B cell (primary cell): ENCODE data around the gene RAB8A. TPM values are rescaled to one million over a fixed set of nuclear protein-coding genes. Genes with fewer than 3 reads are reported as not detected.

Experiments
- ATAC-seq: fragments of 200-7000 bp; cut with Tn5 transposase; one replicate; pipeline ENCODE4 v1.10.0; 2021; ENCODE audit warnings: low read depth, mild to moderate bottlenecking, moderate number of reproducible peaks, moderate library complexity
- CTCF ChIA-PET: fragments of 350-600 bp; sonication (Branson Sonifier 250); formaldehyde crosslinking; loops from one replicate; lab custom pipeline; 2021; ENCODE audit warnings: antibody characterized with exemption, inconsistent platforms; lab: Charles Lee
- POLR2A ChIA-PET: fragments of 350-600 bp; sonication (Branson Sonifier 250); formaldehyde crosslinking; loops from one replicate; lab custom pipeline; 2021; ENCODE audit warnings: antibody characterized with exemption; lab: Charles Lee
- DNase-seq: peaks from one replicate; pipeline ENCODE4 v3.0.0; 2013
- H2AFZ ChIP-seq: 2 replicates; pipeline ENCODE4 v1.6.1; 2012; ENCODE audit warnings: mild to moderate bottlenecking, low read depth, low read length; ENCODE audit not compliant: insufficient read depth, poor library complexity, severe bottlenecking
- H3K27ac ChIP-seq, 2 donors: 1 replicate in 1 of 2; 2 replicates in 1 of 2; pipeline ENCODE4 v1.5.1; 2012 to 2013; ENCODE audit warnings: low read length in 2 of 2, mild to moderate bottlenecking in 2 of 2, moderate library complexity in 1 of 2
- H3K27me3 ChIP-seq, 4 experiments: fragments of 200-600 bp in 1 of 4; sonication (generic) in 1 of 4; replicated peaks in 1 of 4; 1 replicate in 2 of 4; 2 replicates in 2 of 4; pipeline versions ENCODE4 v1.6.1 to v1.7.0; 2013 to 2016; ENCODE audit warnings: low read length in 3 of 4, mild to moderate bottlenecking in 2 of 4, mixed read lengths in 1 of 4, moderate library complexity in 1 of 4; ENCODE audit not compliant: insufficient read depth in 4 of 4, control insufficient read depth in 3 of 4; ENCODE audit errors: control extremely low read depth in 1 of 4
- H3K36me3 ChIP-seq, 2 experiments: replicated peaks in 1 of 2; 1 replicate in 1 of 2; 2 replicates in 1 of 2; pipeline versions ENCODE4 v1.6.1 to v1.7.1; 2013; ENCODE audit warnings: low read length in 1 of 2; ENCODE audit not compliant: insufficient read depth in 2 of 2, control insufficient read depth in 1 of 2; ENCODE audit errors: control extremely low read depth in 1 of 2, extremely low read depth in 1 of 2
- H3K4me1 ChIP-seq, 2 donors: fragments of 200-600 bp in 1 of 2; sonication (generic) in 1 of 2; 1 replicate in 1 of 2; 2 replicates in 1 of 2; pipeline versions ENCODE4 v1.5.1 to v1.6.1; 2013 to 2017; ENCODE audit warnings: low read length in 2 of 2; ENCODE audit not compliant: control insufficient read depth in 2 of 2, insufficient read depth in 2 of 2
- H3K4me2 ChIP-seq: replicated peaks from 2 replicates; pipeline ENCODE3; 2012; ENCODE audit warnings: mild to moderate bottlenecking, low read depth, low read length; ENCODE audit not compliant: poor library complexity, severe bottlenecking
- H3K4me3 ChIP-seq, 5 experiments: fragments of 200-600 bp in 1 of 5; sonication (generic) in 1 of 5; 1 replicate in 3 of 5; 2 replicates in 2 of 5; pipeline versions ENCODE4 v1.5.1 to v1.7.0; 2011 to 2016; ENCODE audit warnings: low read length in 4 of 5, mild to moderate bottlenecking in 4 of 5, low read depth in 2 of 5, control low read depth in 1 of 5, moderate library complexity in 1 of 5; ENCODE audit not compliant: insufficient read depth in 1 of 5; ENCODE audit errors: control extremely low read depth in 1 of 5, extremely low read depth in 1 of 5
- H3K79me2 ChIP-seq: fragments of 200-600 bp; sonication (generic); one replicate; pipeline ENCODE4 v1.6.0; 2016; ENCODE audit warnings: low read length; ENCODE audit not compliant: control insufficient read depth, insufficient read depth
- H3K9ac ChIP-seq: fragments of 200-600 bp; sonication (generic); 2 replicates; pipeline ENCODE4 v1.6.1; 2017; ENCODE audit warnings: mild to moderate bottlenecking, low read length, moderate library complexity
- H3K9me3 ChIP-seq, 3 donors: one replicate each; pipeline versions ENCODE4 v1.6.1 to v1.7.1; 2013; ENCODE audit warnings: low read length in 2 of 3; ENCODE audit not compliant: control insufficient read depth in 2 of 3, insufficient read depth in 1 of 3; ENCODE audit errors: control extremely low read depth in 1 of 3
- H4K20me1 ChIP-seq: 2 replicates; pipeline ENCODE4 v1.6.0; 2012; ENCODE audit warnings: mild to moderate bottlenecking, low read length; ENCODE audit not compliant: insufficient read depth, control insufficient read depth, poor library complexity, severe bottlenecking
- H3K27ac Mint-ChIP-seq: one replicate; pipeline ENCODE4 v1.8.0; 2021; ENCODE audit warnings: mixed read lengths
- H3K27me3 Mint-ChIP-seq: one replicate; pipeline ENCODE4 v1.8.0; 2021; ENCODE audit warnings: mixed read lengths
- H3K4me1 Mint-ChIP-seq: one replicate; pipeline ENCODE4 v1.8.0; 2021; ENCODE audit warnings: mixed read lengths
- H3K4me3 Mint-ChIP-seq: one replicate; pipeline ENCODE4 v1.8.0; 2021; ENCODE audit warnings: mixed read lengths
- H3K9me3 Mint-ChIP-seq: one replicate; pipeline ENCODE4 v1.8.0; 2022; ENCODE audit warnings: mixed read lengths; ENCODE audit not compliant: insufficient read depth
- EZH2 ChIP-seq: IDR thresholded peaks from 2 replicates; pipeline ENCODE4 v1.6.1; 2012; ENCODE audit warnings: borderline replicate concordance, low read depth, mild to moderate bottlenecking, moderate library complexity, low read length; ENCODE audit not compliant: insufficient read depth, poor library complexity, severe bottlenecking
- WGBS: methylation state at CpG from one replicate; pipeline ENCODE4 v1.1.5; 2013; ENCODE audit warnings: missing lambda C conversion rate; ENCODE audit not compliant: insufficient coverage; 5-methylcytosine and 5-hydroxymethylcytosine counted together
- intact Hi-C: fragments of 100-400 bp; cut with micrococcal nuclease; formaldehyde crosslinking; loops from one replicate; pipeline ENCODE4 v1.10.0; 2022
- polyA plus RNA-seq: library from polyadenylated mRNA; depleted of rRNA; stranded (reverse); fragments of >200 nt; gene quantifications from 2 replicates; pipeline ENCODE4 v1.2.3, GENCODE V29; 2012
- total RNA-seq, 2 donors: library from RNA; stranded (reverse); fragments of 120-200 nt in 1 of 2; gene quantifications; 1 replicate in 1 of 2; 2 replicates in 1 of 2; pipeline versions ENCODE4 v1.2.3 to v1.2.4, GENCODE V29; 2013 to 2022
- TF ChIP-seq, protein P1 (sequence below): fragments of 200-600 bp; IDR thresholded peaks from one replicate; pipeline ENCODE4 v1.8.0; 2022; ENCODE audit warnings: antibody characterized with exemption, mild to moderate bottlenecking

Gene RAB8A
- total and polyA plus RNA-seq, 2 donors (not counting 1 experiment from before 2014, with no cell fraction given): 65.5 to 117 TPM

DNA sequence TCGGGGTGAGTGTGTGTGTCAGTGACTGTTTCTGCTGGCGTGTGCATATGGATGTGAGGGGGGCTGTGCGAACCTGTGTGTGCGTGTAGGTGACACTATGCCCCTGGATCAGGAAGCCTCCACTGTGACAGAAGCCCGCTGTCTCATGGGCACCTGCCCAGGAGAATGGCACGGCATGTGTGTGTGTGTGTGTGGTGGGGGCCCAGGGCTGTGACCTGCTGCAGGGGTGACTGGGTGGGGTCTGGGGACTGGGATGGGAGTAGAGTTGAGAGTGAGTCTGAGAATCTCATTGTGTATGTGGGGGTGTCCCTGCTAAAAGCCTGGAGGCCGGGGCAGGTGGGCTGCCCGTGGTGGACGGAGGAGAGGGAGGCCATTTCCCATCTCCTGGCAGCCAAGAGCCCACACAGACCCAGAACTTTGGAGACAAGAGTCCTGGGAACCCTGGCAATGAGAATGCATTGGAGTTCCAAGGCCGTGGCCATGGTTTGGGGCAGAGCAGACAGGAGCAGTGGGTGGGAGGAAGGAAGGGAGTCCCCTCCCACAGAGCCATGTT is 41.8 kb upstream of the RAB8A start:
- H4K20me1 ChIP-seq: no peaks in the 10 kb centered on the region
- ATAC-seq (no peak), DNase-seq (no peak)
- no peak overlapping the region for H3K27ac Mint-ChIP-seq
- ChIA-PET POLR2A (interaction anchor here (0.5 to 1.4 kb wide), 16 partner anchors 17 to 663 kb away, joined by 3 to 13 read pairs (median 6); partner anchors contain the start of gene HSH2D), CTCF (interaction anchor here (0.7 to 2.4 kb wide), 15 partner anchors 8 to 348 kb away, joined by 3 to 14 read pairs (median 7); partner anchors contain the start of genes FAM32A and RAB8A)
- no peaks in the 10 kb centered on the region for H3K9me3 Mint-ChIP-seq
- no peaks in the 10 kb centered on the region for H3K27me3 ChIP-seq
- peak overlapping the region; percentile 80 for H3K4me2 ChIP-seq
- H3K79me2 ChIP-seq: peaks cover 19% of the 10 kb centered on the region
- no peaks in the 10 kb centered on the region for H3K36me3 ChIP-seq
- H3K4me3 Mint-ChIP-seq: no peak overlapping the region
- no peaks in the 10 kb centered on the region for H3K9me3 ChIP-seq
- TF ChIP-seq EZH2: no peak
- TF ChIP-seq, protein P1, sequence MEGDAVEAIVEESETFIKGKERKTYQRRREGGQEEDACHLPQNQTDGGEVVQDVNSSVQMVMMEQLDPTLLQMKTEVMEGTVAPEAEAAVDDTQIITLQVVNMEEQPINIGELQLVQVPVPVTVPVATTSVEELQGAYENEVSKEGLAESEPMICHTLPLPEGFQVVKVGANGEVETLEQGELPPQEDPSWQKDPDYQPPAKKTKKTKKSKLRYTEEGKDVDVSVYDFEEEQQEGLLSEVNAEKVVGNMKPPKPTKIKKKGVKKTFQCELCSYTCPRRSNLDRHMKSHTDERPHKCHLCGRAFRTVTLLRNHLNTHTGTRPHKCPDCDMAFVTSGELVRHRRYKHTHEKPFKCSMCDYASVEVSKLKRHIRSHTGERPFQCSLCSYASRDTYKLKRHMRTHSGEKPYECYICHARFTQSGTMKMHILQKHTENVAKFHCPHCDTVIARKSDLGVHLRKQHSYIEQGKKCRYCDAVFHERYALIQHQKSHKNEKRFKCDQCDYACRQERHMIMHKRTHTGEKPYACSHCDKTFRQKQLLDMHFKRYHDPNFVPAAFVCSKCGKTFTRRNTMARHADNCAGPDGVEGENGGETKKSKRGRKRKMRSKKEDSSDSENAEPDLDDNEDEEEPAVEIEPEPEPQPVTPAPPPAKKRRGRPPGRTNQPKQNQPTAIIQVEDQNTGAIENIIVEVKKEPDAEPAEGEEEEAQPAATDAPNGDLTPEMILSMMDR: no peak
- 89% methylated on average over 8 of the region's 10 CpGs for WGBS
- H3K27ac ChIP-seq: peak overlapping the region; percentile 96 to 98
- H3K4me1 ChIP-seq: peaks cover 23 to 40% of the 10 kb centered on the region in 2 donors
- H3K27me3 Mint-ChIP-seq: no peaks in the 10 kb centered on the region
- peaks cover 22% of the 10 kb centered on the region for H3K4me1 Mint-ChIP-seq
- H3K4me3 ChIP-seq: peak overlapping the region in 4 of 5 experiments; percentile 30 to 56 (median 43)
- H2AFZ ChIP-seq: peak overlapping the region; percentile 86
- H3K9ac ChIP-seq: peak overlapping the region; percentile 54
- intact Hi-C loops: loop anchor here (1.0 to 10.0 kb wide), 5 partner anchors 8 to 315 kb away; partner anchors contain the start of genes FAM32A, HSH2D and RAB8A
